Small intestine (tissue), 7 donors: ENCODE results near the gene GUCY1A2. TPM values are rescaled to one million over a fixed set of nuclear protein-coding genes. Genes with fewer than 3 reads are reported as not detected.

Experiments
- DNase-seq, 2 donors: peaks; one replicate each; pipeline versions ENCODE4 v3.0.0 to v3.0.0-alpha.2; 2013
- FAIRE-seq: peaks from 2 replicates; lab custom pipeline; 2012; peaks lifted over from hg19 to GRCh38; lab: Jason Lieb, UNC
- H3K27ac ChIP-seq, 3 donors: one replicate each; pipeline ENCODE4 v1.5.1; 2013; ENCODE audit warnings: low read length in 2 of 3, mild to moderate bottlenecking in 2 of 3, control low read depth in 1 of 3, inconsistent platforms in 1 of 3, low read depth in 1 of 3, moderate library complexity in 1 of 3
- H3K27me3 ChIP-seq, 3 donors: one replicate each; pipeline ENCODE4 v1.6.1; 2013; ENCODE audit warnings: low read length in 3 of 3, inconsistent platforms in 1 of 3; ENCODE audit not compliant: control insufficient read depth in 3 of 3, insufficient read depth in 3 of 3
- H3K36me3 ChIP-seq, 3 donors: one replicate each; pipeline ENCODE4 v1.6.1; 2013; ENCODE audit warnings: low read length in 3 of 3, inconsistent platforms in 1 of 3, low read depth in 1 of 3, mild to moderate bottlenecking in 1 of 3, moderate library complexity in 1 of 3; ENCODE audit not compliant: control insufficient read depth in 3 of 3, insufficient read depth in 2 of 3
- H3K4me1 ChIP-seq, 3 donors: one replicate each; pipeline ENCODE4 v1.6.1; 2013; ENCODE audit warnings: low read length in 2 of 3, inconsistent platforms in 1 of 3, low read depth in 1 of 3, mild to moderate bottlenecking in 1 of 3, moderate library complexity in 1 of 3; ENCODE audit not compliant: control insufficient read depth in 3 of 3, insufficient read depth in 2 of 3
- H3K4me3 ChIP-seq, 3 donors: one replicate each; pipeline ENCODE4 v1.5.1; 2013; ENCODE audit warnings: low read length in 3 of 3, control low read depth in 1 of 3, inconsistent platforms in 1 of 3, low read depth in 1 of 3, mild to moderate bottlenecking in 1 of 3, moderate library complexity in 1 of 3
- H3K9me3 ChIP-seq, 2 donors: one replicate each; pipeline ENCODE4 v1.6.1; 2013; ENCODE audit warnings: low read depth in 1 of 2, low read length in 1 of 2; ENCODE audit not compliant: control insufficient read depth in 2 of 2, insufficient read depth in 1 of 2
- WGBS, 3 donors: extraction: QIAGEN DNeasy Blood & Tissue Kit; methylation state at CpG; one replicate each; pipeline ENCODE4 v1.1.7; 2013; 5-methylcytosine and 5-hydroxymethylcytosine counted together
- polyA plus RNA-seq, 4 donors: library from polyadenylated mRNA; stranded (reverse) in 3 of 4; unstranded in 1 of 4; fragments of 200-250 nt in 3 of 4; fragments of 120-200 nt in 1 of 4; gene quantifications; one replicate each; pipeline versions ENCODE4 v1.2.1 to v1.2.3, GENCODE V29; 2013
- donor health status: healthy with polysubstance abuse.
- donor health status: control.
- donor health status: control.
- donor health status: Bipolar disorder and iron deficiency.
- donor health status: healthy.

GUCY1A2 gene
- polyA plus RNA-seq, 4 donors: under 0.01 to 1.4 (median 1.0) TPM; not detected in 1

DNA sequence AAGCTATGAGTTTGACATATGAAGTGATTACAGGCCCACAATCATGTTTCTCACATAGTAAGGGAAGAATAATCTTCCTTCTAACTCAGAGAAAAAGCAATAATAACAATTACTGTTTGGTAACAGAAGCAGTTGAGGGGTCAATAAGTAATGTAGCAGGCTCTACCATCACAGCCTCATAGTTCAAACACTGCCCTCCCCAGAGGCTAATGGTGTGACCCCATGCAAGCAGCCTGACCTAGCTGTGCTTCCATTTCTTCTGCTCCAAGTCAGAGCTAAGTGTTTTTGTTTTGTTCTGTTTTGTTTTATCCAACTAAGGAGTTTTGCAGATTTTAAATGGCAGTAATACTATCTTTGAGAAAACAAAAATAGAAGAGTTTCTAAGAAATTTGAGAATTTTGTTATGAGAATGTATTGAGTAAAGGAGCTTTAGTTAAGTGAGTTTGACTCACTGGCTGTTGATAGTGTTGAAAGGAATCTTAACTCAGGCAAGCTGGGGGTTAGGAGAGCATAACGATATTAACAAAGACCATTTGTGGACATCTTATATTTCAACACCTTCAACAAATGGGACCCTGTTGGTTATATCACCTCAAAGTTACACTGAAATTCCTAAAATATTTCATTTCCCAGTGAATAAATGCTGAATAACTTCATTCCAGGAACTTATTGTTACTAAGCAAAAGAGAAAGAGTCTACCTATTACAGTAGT lies 48.5 kb downstream of the GUCY1A2 start:
- H3K27me3 ChIP-seq: no peaks in the 10 kb centered on the region
- H3K4me1 ChIP-seq: no peaks in the 10 kb centered on the region
- FAIRE-seq (no peak), DNase-seq (no peak)
- H3K36me3 ChIP-seq: no peaks in the 10 kb centered on the region
- no peak overlapping the region for H3K4me3 ChIP-seq
- H3K9me3 ChIP-seq: no peaks in the 10 kb centered on the region
- no peak overlapping the region for H3K27ac ChIP-seq
- 92 to 96% (median 95%) methylated on average over 1 of the region's 1 CpG for WGBS, 3 donors

DNA sequence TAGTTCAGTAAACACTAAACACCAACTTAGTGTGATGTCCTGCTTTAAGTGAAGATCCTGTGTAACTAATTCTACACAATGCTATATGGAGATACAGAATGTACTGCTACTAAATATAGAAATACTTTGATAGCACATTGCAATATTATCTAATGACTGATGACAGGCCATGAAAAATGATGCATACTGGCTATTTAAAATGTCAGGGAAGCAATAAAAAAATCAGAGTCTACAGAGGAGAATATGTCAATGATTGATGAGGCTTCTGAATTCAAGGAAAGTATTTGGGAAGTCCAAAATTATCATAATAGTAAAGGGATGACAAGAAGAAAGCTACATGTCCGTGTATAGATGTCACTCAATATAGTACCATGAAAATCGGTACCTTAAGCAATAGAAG lies 55.3 kb downstream of the GUCY1A2 start:
- Histone ChIP-seq H3K9me3 (no peaks in the 10 kb centered on the region), H3K27ac (no peak overlapping the region), H3K36me3 (no peaks in the 10 kb centered on the region), H3K4me3 (no peak overlapping the region), H3K4me1 (no peaks in the 10 kb centered on the region), H3K27me3 (no peaks in the 10 kb centered on the region)
- FAIRE-seq (no peak), DNase-seq (no peak)
- WGBS, 3 donors: 85 to 90% (median 88%) methylated on average over 2 of the region's 2 CpGs

- 49 to 74% (median 62%) methylated on average over 1 of the region's 1 CpG for WGBS, 3 donors
- DNase-seq: peak in 1 of 2 donors; percentile 6
- FAIRE-seq: no peak
These were observed 56.8 kb downstream of the GUCY1A2 start for GRCh38 chr11:106961518-106961917.

DNA sequence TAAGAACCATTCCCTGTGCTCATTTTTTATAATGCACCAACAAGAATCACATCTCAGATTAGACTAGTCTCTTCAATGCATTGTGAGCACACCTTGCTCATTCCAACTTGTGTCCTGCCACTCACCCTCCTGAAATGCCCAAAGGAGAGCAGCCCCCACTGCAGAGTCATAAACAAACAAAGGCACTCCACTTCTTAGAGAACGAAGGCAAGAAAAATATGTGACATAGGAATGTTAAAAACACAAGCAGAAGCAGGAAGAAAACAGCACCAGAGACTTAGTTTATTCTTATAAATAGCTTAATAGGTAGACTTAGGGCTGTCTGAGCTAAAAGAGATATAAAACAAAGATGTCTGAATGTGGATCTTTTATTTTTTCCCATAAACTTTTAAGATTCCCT lies 57.2 kb downstream of the GUCY1A2 start:
- H3K27ac ChIP-seq: no peak overlapping the region
- peaks cover 0 to 5% (median 0%) of the 10 kb centered on the region in 3 donors for H3K36me3 ChIP-seq
- no peaks in the 10 kb centered on the region for H3K4me1 ChIP-seq
- H3K4me3 ChIP-seq: no peak overlapping the region
- no peaks in the 10 kb centered on the region for H3K27me3 ChIP-seq
- H3K9me3 ChIP-seq: no peaks in the 10 kb centered on the region
- WGBS, 3 donors: 16 to 53% (median 40%) methylated on average over 1 of the region's 1 CpG
- FAIRE-seq: no peak
- DNase-seq: no peak

More at GRCh38 chr11:106961518-106961917, 56.8 kb downstream of the GUCY1A2 start:
- Histone ChIP-seq H3K4me3 (no peak overlapping the region), H3K9me3 (no peaks in the 10 kb centered on the region), H3K27ac (no peak overlapping the region), H3K4me1 (no peaks in the 10 kb centered on the region), H3K27me3 (no peaks in the 10 kb centered on the region), H3K36me3 (peaks cover 0 to 5% (median 0%) of the 10 kb centered on the region in 3 donors)

DNA sequence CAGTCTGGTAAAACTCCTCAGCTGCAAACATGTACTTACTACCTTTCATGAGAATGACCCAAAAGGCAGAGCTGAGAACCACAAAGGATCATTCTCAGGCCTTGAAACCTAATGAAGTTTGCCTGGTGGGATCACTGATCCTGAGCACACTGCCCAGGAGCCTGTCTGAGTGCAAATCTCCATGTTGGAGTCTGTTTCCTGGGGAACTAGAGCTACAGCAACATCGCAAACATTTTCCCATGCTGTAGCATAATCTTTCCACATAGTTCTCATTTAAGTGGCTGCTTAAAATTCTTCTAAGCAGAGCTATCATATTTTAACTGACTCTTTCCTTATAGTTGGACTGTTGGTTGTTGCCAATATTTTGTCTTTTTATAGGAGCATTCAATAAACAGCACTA lies 58.5 kb downstream of the GUCY1A2 start:
- no peaks in the 10 kb centered on the region for H3K4me1 ChIP-seq
- no peak overlapping the region for H3K27ac ChIP-seq
- H3K36me3 ChIP-seq: peaks cover 0 to 5% (median 0%) of the 10 kb centered on the region in 3 donors
- H3K9me3 ChIP-seq: no peaks in the 10 kb centered on the region
- H3K4me3 ChIP-seq: no peak overlapping the region
- WGBS, 3 donors: 71 to 91% (median 90%) methylated on average over 1 of the region's 1 CpG
- FAIRE-seq (no peak), DNase-seq (no peak)
- no peaks in the 10 kb centered on the region for H3K27me3 ChIP-seq

DNA sequence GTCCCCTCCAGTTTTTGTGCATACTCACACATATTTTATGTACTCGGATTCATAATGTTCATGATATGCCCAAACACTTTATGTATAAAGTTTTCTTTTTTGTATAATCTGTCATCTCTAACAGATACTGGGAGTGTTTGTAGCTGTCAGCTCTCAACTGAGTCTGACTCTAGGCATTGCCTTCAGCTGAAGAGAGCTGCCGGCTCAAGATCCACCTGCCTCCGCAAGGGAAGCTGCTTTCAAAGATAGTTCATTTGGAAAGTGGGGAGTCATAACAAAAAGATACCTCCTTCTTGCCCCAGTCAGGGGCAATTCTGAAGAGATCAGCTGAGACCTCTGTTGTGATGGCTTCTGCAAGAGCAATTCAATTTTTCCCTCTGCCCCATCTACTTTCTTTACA lies 58.9 kb downstream of the GUCY1A2 start:
- no peak for FAIRE-seq
- H3K4me3 ChIP-seq: no peak overlapping the region
- peaks cover 0 to 5% (median 0%) of the 10 kb centered on the region in 3 donors for H3K36me3 ChIP-seq
- DNase-seq: no peak
- no peaks in the 10 kb centered on the region for H3K9me3 ChIP-seq
- H3K4me1 ChIP-seq: no peaks in the 10 kb centered on the region
- H3K27ac ChIP-seq: no peak overlapping the region
- 84 to 90% (median 85%) methylated on average over 3 of the region's 3 CpGs for WGBS, 3 donors
- H3K27me3 ChIP-seq: no peaks in the 10 kb centered on the region

DNA sequence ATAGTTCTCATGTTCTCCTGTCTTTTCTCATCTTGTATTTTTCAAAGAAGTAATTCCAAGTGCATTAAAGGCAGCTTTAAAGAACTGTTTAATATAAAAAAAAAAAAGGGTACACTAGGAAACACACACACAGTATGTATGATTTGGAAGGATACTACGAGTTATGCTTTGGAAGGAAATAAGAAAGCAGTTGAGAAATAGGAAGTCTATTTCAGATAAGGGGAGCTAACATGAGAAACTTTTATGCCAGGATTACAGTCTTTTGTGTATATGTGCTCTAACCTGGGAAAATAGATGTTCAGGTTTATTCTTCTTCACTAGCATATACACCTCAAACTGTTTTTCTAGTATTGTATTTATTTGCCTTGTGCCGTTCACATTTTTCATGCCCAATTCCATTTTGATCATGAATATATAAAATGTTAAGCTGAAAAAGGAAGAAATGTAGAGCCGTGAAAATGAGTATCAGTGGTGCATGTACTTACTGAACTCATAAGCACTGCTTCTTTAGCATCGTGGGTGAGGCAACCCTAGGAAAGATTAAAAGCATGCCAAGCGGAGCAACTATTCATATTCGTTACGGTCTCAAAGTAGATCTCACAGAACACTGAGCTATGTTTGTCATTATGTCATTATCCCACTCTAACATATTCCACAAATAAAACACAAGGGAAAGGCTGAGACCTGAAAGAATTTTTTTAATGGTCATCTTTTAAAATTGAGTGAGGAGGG lies 59.6 kb downstream of the GUCY1A2 start:
- no peak overlapping the region for H3K4me3 ChIP-seq
- FAIRE-seq (no peak), DNase-seq (no peak)
- H3K36me3 ChIP-seq: peaks cover 0 to 5% (median 0%) of the 10 kb centered on the region in 3 donors
- no peaks in the 10 kb centered on the region for H3K4me1 ChIP-seq
- H3K27me3 ChIP-seq: no peaks in the 10 kb centered on the region
- no peaks in the 10 kb centered on the region for H3K9me3 ChIP-seq
- H3K27ac ChIP-seq: no peak overlapping the region
- WGBS, 3 donors: 58 to 69% (median 62%) methylated on average over 7 of the region's 7 CpGs

- 86 to 95% (median 89%) methylated on average over 5 of the region's 5 CpGs for WGBS, 3 donors
- no peak for FAIRE-seq
These were observed 61.2 kb downstream of the GUCY1A2 start for GRCh38 chr11:106957030-106957482.

More at GRCh38 chr11:106957030-106957482, 61.2 kb downstream of the GUCY1A2 start:
- no peaks in the 10 kb centered on the region for H3K27me3 ChIP-seq
- H3K4me3 ChIP-seq: no peak overlapping the region
- no peaks in the 10 kb centered on the region for H3K4me1 ChIP-seq
- DNase-seq: no peak
- no peak overlapping the region for H3K27ac ChIP-seq
- peaks cover 0 to 5% (median 0%) of the 10 kb centered on the region in 3 donors for H3K36me3 ChIP-seq
- no peaks in the 10 kb centered on the region for H3K9me3 ChIP-seq
